H1 (cell line): ENCODE results near the gene GPR180. TPM values are rescaled to one million over a fixed set of nuclear protein-coding genes. Genes with fewer than 3 reads are reported as not detected.

Source experiments
- CHD1 ChIP-seq: IDR thresholded peaks from 2 replicates; pipeline ENCODE4 v1.6.1; 2012; ENCODE audit warnings: low read depth, low read length, improper control_type of control experiment
- KDM5A ChIP-seq: fragments of 200-600 bp; IDR thresholded peaks from 2 replicates; pipeline ENCODE4 v1.7.1; 2012; ENCODE audit warnings: mild to moderate bottlenecking, low read length, inconsistent platforms, mixed read lengths
- SP1 ChIP-seq: IDR thresholded peaks from 2 replicates; pipeline ENCODE4 v1.6.1; 2011; ENCODE audit warnings: low read depth, low read length
- SUZ12 ChIP-seq: fragments of 200-600 bp; sonication (generic); IDR thresholded peaks from 2 replicates; pipeline ENCODE4 v1.6.1; 2012; ENCODE audit warnings: mild to moderate bottlenecking, inconsistent platforms, low read length, moderate library complexity, mixed read lengths
- polyA plus RNA-seq, 7 experiments: library from polyadenylated mRNA; depleted of rRNA in 3 of 7; stranded (reverse) in 5 of 7; unstranded in 2 of 7; fragments of >200 nt in 5 of 7; fragments of 200-250 nt in 2 of 7; gene quantifications; 1 replicate in 5 of 7; 2 replicates in 1 of 7; 4 replicates in 1 of 7; pipeline versions ENCODE4 v1.2.1 to v1.2.3, GENCODE V29; 2011 to 2013; ENCODE audit warnings: missing spikeins in 2 of 7, mixed read lengths in 2 of 7
- total RNA-seq: library from RNA; stranded (reverse); fragmentation: NEBNext Ultra II Directional; extraction: Animal tissue kit (Norgen Biotek cat#: 25700); gene quantifications from 2 replicates; pipeline ENCODE4 v1.2.1, GENCODE V29; 2021
- TF ChIP-seq, protein P1 (sequence below): IDR thresholded peaks from 2 replicates; pipeline ENCODE4 v1.6.1; 2012; ENCODE audit warnings: low read length, inconsistent platforms
- TF ChIP-seq, protein P2 (sequence below): IDR thresholded peaks from 2 replicates; pipeline ENCODE4 v1.6.1; 2012; ENCODE audit warnings: inconsistent platforms
- TF ChIP-seq, protein P3 (sequence below): IDR thresholded peaks from 2 replicates; pipeline ENCODE4 v1.6.1; 2011; ENCODE audit warnings: low read length, improper control_type of control experiment

GPR180 gene
- total and polyA plus RNA-seq, 2 of the 8 experiments (the other 6 are each of a cell fraction or from before 2014, with no cell fraction given) = 1.8 to 4.8 TPM

- TF ChIP-seq, protein P1, sequence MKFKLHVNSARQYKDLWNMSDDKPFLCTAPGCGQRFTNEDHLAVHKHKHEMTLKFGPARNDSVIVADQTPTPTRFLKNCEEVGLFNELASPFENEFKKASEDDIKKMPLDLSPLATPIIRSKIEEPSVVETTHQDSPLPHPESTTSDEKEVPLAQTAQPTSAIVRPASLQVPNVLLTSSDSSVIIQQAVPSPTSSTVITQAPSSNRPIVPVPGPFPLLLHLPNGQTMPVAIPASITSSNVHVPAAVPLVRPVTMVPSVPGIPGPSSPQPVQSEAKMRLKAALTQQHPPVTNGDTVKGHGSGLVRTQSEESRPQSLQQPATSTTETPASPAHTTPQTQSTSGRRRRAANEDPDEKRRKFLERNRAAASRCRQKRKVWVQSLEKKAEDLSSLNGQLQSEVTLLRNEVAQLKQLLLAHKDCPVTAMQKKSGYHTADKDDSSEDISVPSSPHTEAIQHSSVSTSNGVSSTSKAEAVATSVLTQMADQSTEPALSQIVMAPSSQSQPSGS = no peak
- TF ChIP-seq CHD1 (no peak), KDM5A (no peak), SUZ12 (no peak), SP1 (no peak)
- TF ChIP-seq, protein P2, sequence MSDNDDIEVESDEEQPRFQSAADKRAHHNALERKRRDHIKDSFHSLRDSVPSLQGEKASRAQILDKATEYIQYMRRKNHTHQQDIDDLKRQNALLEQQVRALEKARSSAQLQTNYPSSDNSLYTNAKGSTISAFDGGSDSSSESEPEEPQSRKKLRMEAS = no peak
- TF ChIP-seq, protein P3, sequence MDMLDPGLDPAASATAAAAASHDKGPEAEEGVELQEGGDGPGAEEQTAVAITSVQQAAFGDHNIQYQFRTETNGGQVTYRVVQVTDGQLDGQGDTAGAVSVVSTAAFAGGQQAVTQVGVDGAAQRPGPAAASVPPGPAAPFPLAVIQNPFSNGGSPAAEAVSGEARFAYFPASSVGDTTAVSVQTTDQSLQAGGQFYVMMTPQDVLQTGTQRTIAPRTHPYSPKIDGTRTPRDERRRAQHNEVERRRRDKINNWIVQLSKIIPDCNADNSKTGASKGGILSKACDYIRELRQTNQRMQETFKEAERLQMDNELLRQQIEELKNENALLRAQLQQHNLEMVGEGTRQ = no peak
Observed at GRCh38 chr13:94607939-94608338, 6.3 kb downstream of the GPR180 start (continued).
